Osteoblast (primary cell): ENCODE results near the gene LRRC4C. TPM values are rescaled to one million over a fixed set of nuclear protein-coding genes. Genes with fewer than 3 reads are reported as not detected.

Experiments used
- DNase-seq: peaks from one replicate; pipeline ENCODE4 v3.0.0; 2011; ENCODE audit warnings: low spot score, mixed read lengths; ENCODE audit not compliant: insufficient read length; ENCODE audit errors: missing footprints
- H2AFZ ChIP-seq: 2 replicates; pipeline ENCODE4 v1.6.0; 2011; ENCODE audit warnings: mild to moderate bottlenecking, low read length
- H3K27ac ChIP-seq: 2 replicates; pipeline ENCODE4 v1.5.1; 2011; ENCODE audit warnings: mild to moderate bottlenecking, low read depth, low read length, moderate library complexity
- H3K27me3 ChIP-seq: 2 replicates; pipeline ENCODE4 v1.6.0; 2012; ENCODE audit warnings: mild to moderate bottlenecking, control low read depth, inconsistent platforms, low read length, moderate library complexity; ENCODE audit not compliant: insufficient read depth
- H3K36me3 ChIP-seq: 2 replicates; pipeline ENCODE4 v1.5.1; 2011; ENCODE audit warnings: mild to moderate bottlenecking, low read length, control low read depth, moderate library complexity; ENCODE audit not compliant: insufficient read depth
- H3K4me1 ChIP-seq: 2 replicates; pipeline ENCODE4 v1.5.1; 2011; ENCODE audit warnings: mild to moderate bottlenecking, low read length, control low read depth, moderate library complexity; ENCODE audit not compliant: insufficient read depth
- H3K4me2 ChIP-seq: 2 replicates; pipeline ENCODE4 v1.6.0; 2011; ENCODE audit warnings: mild to moderate bottlenecking, low read length; ENCODE audit not compliant: insufficient read depth
- H3K4me3 ChIP-seq: fragments of 200-600 bp; sonication (generic); 3 replicates; pipeline ENCODE4 v1.5.1; 2012; ENCODE audit warnings: mild to moderate bottlenecking, low read length, inconsistent platforms; ENCODE audit not compliant: insufficient read depth
- H3K79me2 ChIP-seq: 2 replicates; pipeline ENCODE4 v1.6.0; 2012; ENCODE audit warnings: mild to moderate bottlenecking, low read length, control low read depth, inconsistent platforms; ENCODE audit not compliant: insufficient read depth
- H3K9me3 ChIP-seq: 2 replicates; pipeline ENCODE4 v1.5.1; 2011; ENCODE audit warnings: low read depth, low read length, control low read depth
- H4K20me1 ChIP-seq: 2 replicates; pipeline ENCODE4 v1.6.0; 2012; ENCODE audit warnings: mild to moderate bottlenecking, low read length, control low read depth; ENCODE audit not compliant: insufficient read depth
- total RNA-seq: library from RNA; depleted of rRNA; stranded (reverse); fragments of >200 nt; gene quantifications from 2 replicates; pipeline ENCODE4 v1.2.3, GENCODE V29; 2012
- TF ChIP-seq, protein P1 (sequence below): IDR thresholded peaks from 2 replicates; pipeline ENCODE4 v1.5.1; 2011; ENCODE audit warnings: mild to moderate bottlenecking, low read depth, low read length, moderate library complexity; ENCODE audit errors: extremely low read depth

The LRRC4C gene
- total RNA-seq, 1 donor = 2.2 TPM

DNA sequence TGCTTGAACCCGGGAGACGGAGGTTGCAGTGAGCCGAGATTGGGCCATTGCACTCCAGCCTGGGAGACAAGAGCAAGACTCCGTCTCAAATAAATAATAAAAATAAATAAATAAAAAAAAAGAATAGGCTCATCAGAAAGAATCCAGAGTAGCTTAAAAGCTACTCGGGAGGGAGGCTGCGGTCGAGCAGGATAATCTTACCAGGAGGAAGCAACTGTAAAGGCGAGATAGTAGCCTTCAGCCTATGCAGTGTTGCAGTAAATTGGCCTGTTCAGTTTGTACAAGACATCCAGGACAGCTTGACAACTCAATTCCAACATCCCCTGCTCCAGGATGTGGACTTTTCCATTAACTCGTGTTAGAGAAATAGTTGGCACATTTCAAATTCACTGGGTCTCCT is 1164.7 kb downstream of the LRRC4C start:
- no peaks in the 10 kb centered on the region for H4K20me1 ChIP-seq
- TF ChIP-seq, protein P1, sequence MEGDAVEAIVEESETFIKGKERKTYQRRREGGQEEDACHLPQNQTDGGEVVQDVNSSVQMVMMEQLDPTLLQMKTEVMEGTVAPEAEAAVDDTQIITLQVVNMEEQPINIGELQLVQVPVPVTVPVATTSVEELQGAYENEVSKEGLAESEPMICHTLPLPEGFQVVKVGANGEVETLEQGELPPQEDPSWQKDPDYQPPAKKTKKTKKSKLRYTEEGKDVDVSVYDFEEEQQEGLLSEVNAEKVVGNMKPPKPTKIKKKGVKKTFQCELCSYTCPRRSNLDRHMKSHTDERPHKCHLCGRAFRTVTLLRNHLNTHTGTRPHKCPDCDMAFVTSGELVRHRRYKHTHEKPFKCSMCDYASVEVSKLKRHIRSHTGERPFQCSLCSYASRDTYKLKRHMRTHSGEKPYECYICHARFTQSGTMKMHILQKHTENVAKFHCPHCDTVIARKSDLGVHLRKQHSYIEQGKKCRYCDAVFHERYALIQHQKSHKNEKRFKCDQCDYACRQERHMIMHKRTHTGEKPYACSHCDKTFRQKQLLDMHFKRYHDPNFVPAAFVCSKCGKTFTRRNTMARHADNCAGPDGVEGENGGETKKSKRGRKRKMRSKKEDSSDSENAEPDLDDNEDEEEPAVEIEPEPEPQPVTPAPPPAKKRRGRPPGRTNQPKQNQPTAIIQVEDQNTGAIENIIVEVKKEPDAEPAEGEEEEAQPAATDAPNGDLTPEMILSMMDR = no peak
- no peaks in the 10 kb centered on the region for H3K9me3 ChIP-seq
- no peaks in the 10 kb centered on the region for H3K4me1 ChIP-seq
- H3K4me3 ChIP-seq = no peak overlapping the region
- H3K27me3 ChIP-seq = peaks cover 2% of the 10 kb centered on the region
- no peak for DNase-seq
- H2AFZ ChIP-seq = no peak overlapping the region
- no peak overlapping the region for H3K27ac ChIP-seq
- H3K79me2 ChIP-seq = no peaks in the 10 kb centered on the region
- no peaks in the 10 kb centered on the region for H3K36me3 ChIP-seq
- no peak overlapping the region for H3K4me2 ChIP-seq

DNA sequence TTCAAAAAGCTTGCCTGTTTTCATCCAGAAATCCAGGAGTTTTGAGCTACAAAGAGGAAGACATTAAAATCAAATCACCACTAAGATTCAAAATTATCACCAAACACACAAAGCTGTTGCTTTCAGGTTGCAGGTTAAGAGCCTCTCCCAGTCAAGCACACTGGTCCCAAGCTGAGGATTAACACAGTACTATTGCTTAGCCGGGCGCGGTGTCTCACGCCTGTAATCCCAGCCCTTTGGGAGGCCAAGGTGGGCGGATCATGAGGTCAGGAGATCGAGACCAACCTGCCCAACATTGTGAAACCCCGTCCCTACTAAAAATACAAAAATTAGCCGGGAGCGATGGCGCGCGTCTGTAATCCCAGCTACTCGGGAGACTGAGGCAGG is 1165.1 kb downstream of the LRRC4C start:
- Histone ChIP-seq H3K4me2 (peak overlapping the region; percentile 75), H4K20me1 (no peaks in the 10 kb centered on the region), H3K4me1 (no peaks in the 10 kb centered on the region), H3K27ac (no peak overlapping the region), H3K27me3 (peaks cover 2% of the 10 kb centered on the region), H3K9me3 (no peaks in the 10 kb centered on the region), H3K79me2 (no peaks in the 10 kb centered on the region), H3K4me3 (no peak overlapping the region), H2AFZ (no peak overlapping the region), H3K36me3 (no peaks in the 10 kb centered on the region)
- TF ChIP-seq, protein P1 = no peak
- DNase-seq = no peak

DNA sequence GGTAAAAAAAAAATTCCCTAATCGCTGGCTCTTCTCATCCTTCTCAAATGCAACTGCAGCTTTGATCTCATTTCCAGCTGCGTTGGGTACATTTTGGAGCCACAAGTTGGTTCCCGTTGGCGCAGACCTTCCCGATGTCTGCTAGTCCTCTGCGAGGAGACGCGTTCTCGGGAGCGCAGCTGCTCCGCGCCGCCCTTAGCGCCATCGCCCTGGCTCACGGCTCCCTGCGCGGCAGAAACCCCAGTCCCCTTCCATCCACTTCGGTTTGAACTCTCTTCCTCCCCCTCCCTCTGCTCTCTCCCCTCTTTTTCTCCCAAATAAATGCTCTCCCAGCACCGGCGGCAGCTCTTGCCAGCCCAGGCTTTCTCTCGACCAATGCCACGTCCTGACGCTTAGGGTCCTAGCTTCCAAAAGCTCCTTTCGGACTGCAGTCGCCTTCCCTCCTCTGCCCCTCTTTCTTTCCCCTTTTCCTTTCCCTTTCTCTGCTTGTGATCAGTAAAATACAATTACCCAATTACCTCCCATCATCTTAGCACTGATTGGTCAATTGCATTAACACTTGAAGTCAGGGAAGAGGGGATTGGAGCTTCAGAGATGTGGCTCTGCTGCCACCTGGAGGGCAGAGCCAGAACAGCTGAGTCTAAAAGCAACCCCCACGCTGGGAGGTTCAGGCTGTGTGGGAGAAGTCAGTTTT is 1165.7 kb downstream of the LRRC4C start:
- Histone ChIP-seq H3K36me3 (no peaks in the 10 kb centered on the region), H3K4me3 (peak overlapping the region; percentile 69), H3K27ac (no peak overlapping the region), H2AFZ (peak overlapping the region; percentile 79), H3K9me3 (no peaks in the 10 kb centered on the region), H4K20me1 (no peaks in the 10 kb centered on the region), H3K4me2 (peak overlapping the region; percentile 75), H3K27me3 (peaks cover 2% of the 10 kb centered on the region), H3K4me1 (no peaks in the 10 kb centered on the region), H3K79me2 (no peaks in the 10 kb centered on the region)
- peak; percentile 97 for DNase-seq
- TF ChIP-seq, protein P1 = peak; percentile 96

GRCh38 chr11:40292721-40293508 is 1166.5 kb downstream of the LRRC4C start:
- Histone ChIP-seq H3K4me2 (peak overlapping the region; percentile 75), H2AFZ (peak overlapping the region; percentile 79), H3K36me3 (no peaks in the 10 kb centered on the region), H3K27me3 (peaks cover 2% of the 10 kb centered on the region), H3K27ac (no peak overlapping the region), H3K4me1 (no peaks in the 10 kb centered on the region), H3K9me3 (no peaks in the 10 kb centered on the region), H4K20me1 (no peaks in the 10 kb centered on the region), H3K79me2 (no peaks in the 10 kb centered on the region), H3K4me3 (peak overlapping the region; percentile 69)
- DNase-seq = no peak
- TF ChIP-seq, protein P1 = no peak
